ENCODE results near the gene KIF6. TPM values are rescaled to one million over a fixed set of nuclear protein-coding genes. Genes with fewer than 3 reads are reported as not detected.

KIF6 gene
- total RNA-seq, 2 donors from 2014 or later, result 0.09 to 0.97 TPM

- H3K27ac ChIP-seq, result no peak overlapping the region
- H3K36me3 ChIP-seq, result no peaks in the 10 kb centered on the region
- no peaks in the 10 kb centered on the region for H3K9me3 ChIP-seq
- H3K4me1 ChIP-seq (replicated peaks), result no peaks in the 10 kb centered on the region
- intact Hi-C loops (cut with DNase I), result loop anchor here (10.0 kb wide), 1 partner anchor 262 kb away; no protein-coding TSS in a partner anchor
- H3K4me3 ChIP-seq, result no peak overlapping the region
- TF ChIP-seq, protein P1, sequence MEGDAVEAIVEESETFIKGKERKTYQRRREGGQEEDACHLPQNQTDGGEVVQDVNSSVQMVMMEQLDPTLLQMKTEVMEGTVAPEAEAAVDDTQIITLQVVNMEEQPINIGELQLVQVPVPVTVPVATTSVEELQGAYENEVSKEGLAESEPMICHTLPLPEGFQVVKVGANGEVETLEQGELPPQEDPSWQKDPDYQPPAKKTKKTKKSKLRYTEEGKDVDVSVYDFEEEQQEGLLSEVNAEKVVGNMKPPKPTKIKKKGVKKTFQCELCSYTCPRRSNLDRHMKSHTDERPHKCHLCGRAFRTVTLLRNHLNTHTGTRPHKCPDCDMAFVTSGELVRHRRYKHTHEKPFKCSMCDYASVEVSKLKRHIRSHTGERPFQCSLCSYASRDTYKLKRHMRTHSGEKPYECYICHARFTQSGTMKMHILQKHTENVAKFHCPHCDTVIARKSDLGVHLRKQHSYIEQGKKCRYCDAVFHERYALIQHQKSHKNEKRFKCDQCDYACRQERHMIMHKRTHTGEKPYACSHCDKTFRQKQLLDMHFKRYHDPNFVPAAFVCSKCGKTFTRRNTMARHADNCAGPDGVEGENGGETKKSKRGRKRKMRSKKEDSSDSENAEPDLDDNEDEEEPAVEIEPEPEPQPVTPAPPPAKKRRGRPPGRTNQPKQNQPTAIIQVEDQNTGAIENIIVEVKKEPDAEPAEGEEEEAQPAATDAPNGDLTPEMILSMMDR (IDR thresholded peaks at IDR 0.05), result no peak
- TF ChIP-seq POLR2AphosphoS5 (IDR thresholded peaks at IDR 0.05), result no peak
- no peak for TF ChIP-seq POLR2A (IDR thresholded peaks at IDR 0.05)
- H3K27me3 ChIP-seq (replicated peaks; ENCODE audit: insufficient read depth), result no peaks in the 10 kb centered on the region
- no peak for DNase-seq (ENCODE audit: low spot score)
- 96% methylated on average over 2 of the region's 2 CpGs for WGBS
These were observed 31.4 kb upstream of the KIF6 start for GRCh38 chr6:39756582-39756981.

DNA sequence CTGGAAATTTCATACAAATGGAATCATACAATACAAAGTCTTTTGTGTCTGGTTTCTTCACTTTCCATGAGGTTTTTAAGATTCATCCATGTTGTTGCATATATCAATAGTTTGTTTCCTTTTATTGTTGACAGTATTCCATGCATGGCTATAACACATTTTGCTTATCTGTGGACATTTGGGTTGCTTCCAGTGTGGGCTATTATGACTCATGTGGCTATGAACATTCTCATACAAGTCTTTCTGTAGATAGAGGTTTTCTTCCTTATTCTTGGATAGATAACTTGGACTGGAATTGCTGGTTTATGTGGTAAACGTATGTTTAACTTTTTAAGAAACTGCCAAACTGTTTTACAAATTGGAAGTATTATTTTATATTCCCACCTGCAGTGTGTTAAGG is 30.0 kb upstream of the KIF6 start:
- WGBS, result 63% methylated on average over 1 of the region's 1 CpG
- Histone ChIP-seq H3K4me1 (replicated peaks) (no peaks in the 10 kb centered on the region), H3K9me3 (no peaks in the 10 kb centered on the region), H3K36me3 (no peaks in the 10 kb centered on the region), H3K27me3 (replicated peaks; ENCODE audit: insufficient read depth) (no peaks in the 10 kb centered on the region), H3K27ac (no peak overlapping the region), H3K4me3 (no peak overlapping the region)
- TF ChIP-seq POLR2AphosphoS5 (IDR thresholded peaks at IDR 0.05) (no peak), POLR2A (IDR thresholded peaks at IDR 0.05) (no peak)
- TF ChIP-seq, protein P1 (IDR thresholded peaks at IDR 0.05), result no peak
- no peak for DNase-seq (ENCODE audit: low spot score)
- intact Hi-C loops (cut with DNase I), result loop anchor here (10.0 kb wide), 1 partner anchor 260 kb away; no protein-coding TSS in a partner anchor

GRCh38 chr6:39754514-39755115 is 29.4 kb upstream of the KIF6 start:
- no peak for TF ChIP-seq POLR2A (IDR thresholded peaks at IDR 0.05)
- TF ChIP-seq POLR2AphosphoS5 (IDR thresholded peaks at IDR 0.05), result no peak
- TF ChIP-seq, protein P1 (IDR thresholded peaks at IDR 0.05), result no peak
- H3K4me1 ChIP-seq (replicated peaks), result no peaks in the 10 kb centered on the region
- H3K27ac ChIP-seq, result no peak overlapping the region
- H3K9me3 ChIP-seq, result no peaks in the 10 kb centered on the region
- no peaks in the 10 kb centered on the region for H3K36me3 ChIP-seq
- H3K4me3 ChIP-seq, result no peak overlapping the region
- intact Hi-C loops (cut with DNase I), result loop anchor here (10.0 kb wide), 1 partner anchor 260 kb away; no protein-coding TSS in a partner anchor
- no peaks in the 10 kb centered on the region for H3K27me3 ChIP-seq (replicated peaks; ENCODE audit: insufficient read depth)
- no peak for DNase-seq (ENCODE audit: low spot score)
- 55% methylated on average over 5 of the region's 5 CpGs for whole genome bisulfite sequencing

DNA sequence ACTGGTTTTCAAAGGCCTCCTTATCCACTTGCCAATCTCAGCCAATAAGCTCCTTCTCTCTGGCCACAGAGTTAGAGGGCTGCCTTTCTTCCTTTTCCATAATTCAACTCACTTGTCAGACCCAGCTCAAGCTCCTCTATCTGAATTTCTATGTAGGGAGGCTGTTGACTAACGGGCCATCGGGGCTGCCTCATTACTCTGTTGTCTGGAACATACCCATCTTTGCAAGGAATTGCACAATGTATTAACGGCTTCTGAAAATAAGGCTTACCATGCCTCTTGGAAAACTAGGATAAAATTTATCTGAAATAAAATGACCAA is 28.5 kb upstream of the KIF6 start:
- DNase-seq (ENCODE audit: low spot score), result no peak
- Histone ChIP-seq H3K9me3 (no peaks in the 10 kb centered on the region), H3K36me3 (no peaks in the 10 kb centered on the region), H3K27ac (no peak overlapping the region), H3K27me3 (replicated peaks; ENCODE audit: insufficient read depth) (no peaks in the 10 kb centered on the region), H3K4me3 (no peak overlapping the region), H3K4me1 (replicated peaks) (no peaks in the 10 kb centered on the region)
- intact Hi-C loops (cut with DNase I), result loop anchor here (10.0 kb wide), 1 partner anchor 259 kb away; no protein-coding TSS in a partner anchor
- TF ChIP-seq POLR2AphosphoS5 (IDR thresholded peaks at IDR 0.05) (no peak), POLR2A (IDR thresholded peaks at IDR 0.05) (no peak)
- TF ChIP-seq, protein P1 (IDR thresholded peaks at IDR 0.05), result no peak
- 69% methylated on average over 3 of the region's 3 CpGs for WGBS
